Tibial nerve (tissue), 4 donors: ENCODE measurements around the gene SLC40A1. TPM values are rescaled to one million over a fixed set of nuclear protein-coding genes. Genes with fewer than 3 reads are reported as not detected.

Experiments used
- DNase-seq, 2 donors: peaks; one replicate each; pipeline ENCODE4 v3.0.0-alpha.2; 2019; ENCODE audit warnings: low spot score in 2 of 2
- H3K27ac ChIP-seq, 4 donors: fragments of 200-600 bp; sonication (generic) in 3 of 4; one replicate each; pipeline ENCODE4 v1.5.1; 2017 to 2019; ENCODE audit warnings: mild to moderate bottlenecking in 1 of 4
- H3K27me3 ChIP-seq, 2 donors: fragments of 200-600 bp; sonication (generic) in 1 of 2; one replicate each; pipeline versions ENCODE4 v1.5.1 to v1.6.0; 2017 to 2019
- H3K36me3 ChIP-seq, 3 donors: fragments of 200-600 bp; sonication (generic); one replicate each; pipeline ENCODE4 v1.5.1; 2018 to 2019
- H3K4me1 ChIP-seq, 4 donors: fragments of 200-600 bp; sonication (generic) in 3 of 4; one replicate each; pipeline ENCODE4 v1.5.1; 2017 to 2019
- H3K4me3 ChIP-seq, 4 donors: fragments of 200-600 bp; sonication (generic) in 3 of 4; one replicate each; pipeline ENCODE4 v1.5.1; 2017 to 2019; ENCODE audit warnings: mild to moderate bottlenecking in 1 of 4, moderate library complexity in 1 of 4
- H3K9me3 ChIP-seq, 4 donors: fragments of 200-600 bp; sonication (generic) in 3 of 4; one replicate each; pipeline ENCODE4 v1.5.1; 2017 to 2019
- CTCF ChIP-seq, 5 experiments: fragments of 200-600 bp in 3 of 5; fragments of 450-650 bp in 2 of 5; sonication (generic) in 3 of 5; IDR thresholded peaks; one replicate each; pipeline ENCODE4 v1.5.1; 2016 to 2019; ENCODE audit warnings: antibody characterized with exemption in 5 of 5, mild to moderate bottlenecking in 3 of 5, moderate library complexity in 2 of 5
- EP300 ChIP-seq, 2 donors: sonication (generic); formaldehyde crosslinking; IDR thresholded peaks; one replicate each; pipeline ENCODE4 v1.6.1; 2017; ENCODE audit warnings: antibody characterized with exemption in 2 of 2, mild to moderate bottlenecking in 1 of 2
- POLR2A ChIP-seq, 2 donors: fragments of 450-650 bp; IDR thresholded peaks; one replicate each; pipeline ENCODE4 v1.6.1; 2017; ENCODE audit warnings: antibody characterized with exemption in 2 of 2, mild to moderate bottlenecking in 2 of 2, moderate library complexity in 2 of 2
- WGBS, 2 donors: methylation state at CpG; one replicate each; pipeline ENCODE4 v1.1.5; 2018; 5-methylcytosine and 5-hydroxymethylcytosine counted together
- total RNA-seq, 4 donors: library from RNA; depleted of rRNA; stranded (reverse); fragments of >200 nt; gene quantifications; one replicate each; pipeline ENCODE4 v1.1.0, GENCODE V29; 2016

The SLC40A1 gene
- total RNA-seq, 4 donors from 2014 or later = 26.0 to 51.1 (median 36.0) TPM

- H3K9me3 ChIP-seq = no peaks in the 10 kb centered on the region
- peak; percentile 32 to 49 for DNase-seq
- peak overlapping the region in 3 of 4 donors; percentile 29 to 43 (median 38) for H3K27ac ChIP-seq
- no peaks in the 10 kb centered on the region for H3K27me3 ChIP-seq
- peaks cover 0 to 72% (median 25%) of the 10 kb centered on the region in 4 donors for H3K4me1 ChIP-seq
- peaks cover 0 to 36% (median 0%) of the 10 kb centered on the region in 3 donors for H3K36me3 ChIP-seq
- TF ChIP-seq POLR2A (IDR thresholded peaks at IDR 0.05) (no peak), EP300 (IDR thresholded peaks at IDR 0.05) (no peak), CTCF (IDR thresholded peaks at IDR 0.05) (no peak)
- H3K4me3 ChIP-seq = no peak overlapping the region
- 64 to 66% methylated on average over 1 of the region's 1 CpG for WGBS, 2 donors
Measured at GRCh38 chr2:189576396-189576795, 4.2 kb downstream of the SLC40A1 start.

- no peak for DNase-seq
- H3K36me3 ChIP-seq = peaks cover 0 to 45% (median 0%) of the 10 kb centered on the region in 3 donors
- no peaks in the 10 kb centered on the region for H3K27me3 ChIP-seq
- H3K27ac ChIP-seq = peak overlapping the region in 2 of 4 donors; percentile 38 to 43
- H3K4me3 ChIP-seq = no peak overlapping the region
- WGBS, 2 donors = 70 to 72% methylated on average over 5 of the region's 5 CpGs
- no peak for TF ChIP-seq POLR2A (IDR thresholded peaks at IDR 0.05)
- TF ChIP-seq EP300 (IDR thresholded peaks at IDR 0.05) = no peak
- no peak for TF ChIP-seq CTCF (IDR thresholded peaks at IDR 0.05)
- peaks cover 0 to 79% (median 26%) of the 10 kb centered on the region in 4 donors for H3K4me1 ChIP-seq
- H3K9me3 ChIP-seq = no peaks in the 10 kb centered on the region
Measured at GRCh38 chr2:189574793-189575475, 5.7 kb downstream of the SLC40A1 start.

- WGBS, 2 donors = 92 to 100% methylated on average over 1 of the region's 1 CpG
- no peaks in the 10 kb centered on the region for H3K9me3 ChIP-seq
- TF ChIP-seq EP300 (IDR thresholded peaks at IDR 0.05) = no peak
- peaks cover 0 to 77% (median 19%) of the 10 kb centered on the region in 4 donors for H3K4me1 ChIP-seq
- no peak overlapping the region for H3K4me3 ChIP-seq
- H3K36me3 ChIP-seq = peaks cover 0 to 68% (median 0%) of the 10 kb centered on the region in 3 donors
- H3K27ac ChIP-seq = peak overlapping the region in 2 of 4 donors; percentile 1 to 54
- DNase-seq = no peak
- H3K27me3 ChIP-seq = no peaks in the 10 kb centered on the region
Measured at GRCh38 chr2:189570570-189571031, 10.0 kb downstream of the SLC40A1 start.

GRCh38 chr2:189569295-189569910 lies 11.2 kb downstream of the SLC40A1 start:
- H3K4me3 ChIP-seq = no peak overlapping the region
- H3K4me1 ChIP-seq = peaks cover 0 to 69% (median 18%) of the 10 kb centered on the region in 4 donors
- H3K27ac ChIP-seq = peak overlapping the region in 2 of 4 donors; percentile 48 to 80
- no peak for TF ChIP-seq POLR2A (IDR thresholded peaks at IDR 0.05)
- no peak for TF ChIP-seq CTCF (IDR thresholded peaks at IDR 0.05)
- TF ChIP-seq EP300 (IDR thresholded peaks at IDR 0.05) = no peak
- no peaks in the 10 kb centered on the region for H3K27me3 ChIP-seq
- 0 to 5% methylated on average over 1 of the region's 1 CpG for WGBS, 2 donors
- peaks cover 0 to 74% (median 0%) of the 10 kb centered on the region in 3 donors for H3K36me3 ChIP-seq
- no peaks in the 10 kb centered on the region for H3K9me3 ChIP-seq
- no peak for DNase-seq

- 38 to 47% methylated on average over 3 of the region's 3 CpGs for WGBS, 2 donors
- peaks cover 0 to 72% (median 25%) of the 10 kb centered on the region in 4 donors for H3K4me1 ChIP-seq
- peak overlapping the region in 2 of 4 donors; percentile 55 to 65 for H3K27ac ChIP-seq
- no peak overlapping the region for H3K4me3 ChIP-seq
- no peak for TF ChIP-seq EP300 (IDR thresholded peaks at IDR 0.05)
- no peak for TF ChIP-seq POLR2A (IDR thresholded peaks at IDR 0.05)
- no peak for TF ChIP-seq CTCF (IDR thresholded peaks at IDR 0.05)
- H3K36me3 ChIP-seq = peaks cover 0 to 52% (median 0%) of the 10 kb centered on the region in 3 donors
- no peaks in the 10 kb centered on the region for H3K9me3 ChIP-seq
- DNase-seq = no peak
- no peaks in the 10 kb centered on the region for H3K27me3 ChIP-seq
Measured at GRCh38 chr2:189566046-189566445, 14.5 kb downstream of the SLC40A1 start.
